ENCODE results near the gene RAVER2.

The RAVER2 gene

GRCh38 chr1:64881281-64881680 lies 136.4 kb downstream of the RAVER2 start:
- no peak overlapping the region for H3K4me3 ChIP-seq (ENCODE audit: low read length)
- no peak for TF ChIP-seq ZNF274 (IDR thresholded peaks at IDR 0.05; ENCODE audit: low read depth, low read length)

All from GM08714 (cell line).